SK-MEL-5 (cell line): ENCODE results near the gene RAB4B. TPM values are rescaled to one million over a fixed set of nuclear protein-coding genes. Genes with fewer than 3 reads are reported as not detected.
A peak's percentile ranks its signal among the peaks of the same experiment; 100 is the strongest.
"Not testable (repeated sequence)": the region's sequence is repeated elsewhere in the genome, so short reads cannot be mapped to it uniquely, and the experiment has no call there.

Experiments used
- DNase-seq: peaks from one replicate; pipeline ENCODE4 v3.0.0-alpha.2; 2016; ENCODE audit warnings: low read depth, low spot score
- in situ Hi-C: cut with HindIII; loops from 2 replicates; pipeline ENCODE4 v1.10.0; 2016; ENCODE audit warnings: low sequenced_read_pairs, high pct_unique_total_duplicates, low pct_unique_long_range_greater_than_20kb
- total RNA-seq: library from RNA; depleted of rRNA; stranded (reverse); fragments of >200 nt; shearing (Covaris generic); gene quantifications from 2 replicates; pipeline ENCODE4 v1.2.3, GENCODE V29; 2014

The RAB4B gene
- total RNA-seq, 1 experiment from 2014 or later = 17.9 TPM

- in situ Hi-C loops = not testable (repeated sequence)
Measured at GRCh38 chr19:40825460-40826095, 47.5 kb downstream of the RAB4B start.

GRCh38 chr19:40826312-40826698 lies 48.3 kb downstream of the RAB4B start:
- in situ Hi-C loops, DNase-seq: not testable (repeated sequence)

More at GRCh38 chr19:40825460-40826095, 47.5 kb downstream of the RAB4B start:
- DNase-seq = not testable (repeated sequence)

GRCh38 chr19:40826699-40827385 lies 48.8 kb downstream of the RAB4B start:
- in situ Hi-C loops, DNase-seq: not testable (repeated sequence)

- no peak for DNase-seq
- in situ Hi-C loops = no loop called here
Measured at GRCh38 chr19:40827386-40828247, 49.6 kb downstream of the RAB4B start.

GRCh38 chr19:40829205-40829604 lies 51.2 kb downstream of the RAB4B start:
- DNase-seq = no peak
- in situ Hi-C loops = no loop called here

- DNase-seq, in situ Hi-C loops: not testable (repeated sequence)
Measured at GRCh38 chr19:40830741-40831140, 52.7 kb downstream of the RAB4B start.

- peak; percentile 79 for DNase-seq
- in situ Hi-C loops = no loop called here
Measured at GRCh38 chr19:40831502-40832430, 53.7 kb downstream of the RAB4B start.

- DNase-seq, in situ Hi-C loops: not testable (repeated sequence)
Measured at GRCh38 chr19:40832431-40832790, 54.4 kb downstream of the RAB4B start.

- peak; percentile 77 for DNase-seq
- in situ Hi-C loops = not testable (repeated sequence)
Measured at GRCh38 chr19:40833728-40834533, 55.9 kb downstream of the RAB4B start.

GRCh38 chr19:40836754-40837429 lies 58.8 kb downstream of the RAB4B start:
- in situ Hi-C loops = no loop called here

GRCh38 chr19:40838477-40838876 lies 60.4 kb downstream of the RAB4B start:
- in situ Hi-C loops, DNase-seq: not testable (repeated sequence)

More at GRCh38 chr19:40836754-40837429, 58.8 kb downstream of the RAB4B start:
- DNase-seq = no peak

GRCh38 chr19:40842012-40842411 lies 64.0 kb downstream of the RAB4B start:
- in situ Hi-C loops, DNase-seq: not testable (repeated sequence)

- in situ Hi-C loops, DNase-seq: not testable (repeated sequence)
Measured at GRCh38 chr19:40842997-40843652, 65.1 kb downstream of the RAB4B start.

- in situ Hi-C loops, DNase-seq: not testable (repeated sequence)
Measured at GRCh38 chr19:40843653-40844052, 65.6 kb downstream of the RAB4B start.
